ENCODE data around the gene KIAA0513.

DNA sequence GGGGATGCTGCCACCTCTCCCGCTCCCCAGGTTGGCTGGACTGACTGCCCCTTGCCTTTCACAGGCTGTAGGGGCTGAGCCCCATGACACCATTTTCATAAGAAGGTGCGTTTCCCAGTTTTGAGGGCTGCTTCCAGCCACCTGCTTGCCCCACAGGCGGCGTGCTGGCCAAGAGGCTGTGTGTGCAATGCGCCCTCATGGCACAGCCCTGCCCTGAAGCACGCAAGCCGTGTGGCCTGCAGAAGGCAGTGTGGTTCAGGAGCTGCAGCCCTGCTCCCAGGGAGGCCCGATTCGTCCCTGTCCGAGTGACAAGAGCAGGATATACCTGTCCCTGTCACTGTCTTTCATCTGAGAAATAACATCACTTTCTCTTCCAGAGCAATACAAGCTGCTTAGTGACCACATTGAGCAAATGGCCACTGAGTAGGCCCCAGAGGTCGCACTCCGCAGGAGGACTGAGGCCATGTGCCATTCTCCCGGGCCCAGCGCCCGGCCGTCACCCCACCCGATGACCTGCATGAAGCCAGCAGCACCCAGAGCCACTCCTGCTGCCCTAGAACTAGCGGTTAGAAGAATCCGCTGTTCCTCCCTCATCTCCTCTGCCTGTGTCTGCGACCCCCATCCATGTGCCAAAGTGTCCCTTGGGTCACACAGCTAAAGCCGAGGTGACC lies 60.4 kb downstream of the KIAA0513 start:
- TF ChIP-seq, protein P1, sequence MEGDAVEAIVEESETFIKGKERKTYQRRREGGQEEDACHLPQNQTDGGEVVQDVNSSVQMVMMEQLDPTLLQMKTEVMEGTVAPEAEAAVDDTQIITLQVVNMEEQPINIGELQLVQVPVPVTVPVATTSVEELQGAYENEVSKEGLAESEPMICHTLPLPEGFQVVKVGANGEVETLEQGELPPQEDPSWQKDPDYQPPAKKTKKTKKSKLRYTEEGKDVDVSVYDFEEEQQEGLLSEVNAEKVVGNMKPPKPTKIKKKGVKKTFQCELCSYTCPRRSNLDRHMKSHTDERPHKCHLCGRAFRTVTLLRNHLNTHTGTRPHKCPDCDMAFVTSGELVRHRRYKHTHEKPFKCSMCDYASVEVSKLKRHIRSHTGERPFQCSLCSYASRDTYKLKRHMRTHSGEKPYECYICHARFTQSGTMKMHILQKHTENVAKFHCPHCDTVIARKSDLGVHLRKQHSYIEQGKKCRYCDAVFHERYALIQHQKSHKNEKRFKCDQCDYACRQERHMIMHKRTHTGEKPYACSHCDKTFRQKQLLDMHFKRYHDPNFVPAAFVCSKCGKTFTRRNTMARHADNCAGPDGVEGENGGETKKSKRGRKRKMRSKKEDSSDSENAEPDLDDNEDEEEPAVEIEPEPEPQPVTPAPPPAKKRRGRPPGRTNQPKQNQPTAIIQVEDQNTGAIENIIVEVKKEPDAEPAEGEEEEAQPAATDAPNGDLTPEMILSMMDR (conservative IDR thresholded peaks at IDR 0.05 in 1 of 2, IDR thresholded peaks at IDR 0.05 in 1 of 2; ENCODE audit: extremely low read depth in 1 of 2, insufficient read depth in 1 of 2, low read depth in 1 of 2, low read length in 2 of 2): no peak
- TF ChIP-seq EZH2 (IDR thresholded peaks at IDR 0.05; ENCODE audit: borderline replicate concordance, low read length): no peak

Measured in mammary epithelial cell (primary cell).